Choroid plexus epithelial cell (primary cell): Measurements from ENCODE around the gene XAF1.
"Not testable (repeated sequence)": the region's sequence is repeated elsewhere in the genome, so short reads cannot be mapped to it uniquely, and the experiment has no call there.

Source experiments
- DNase-seq: peaks from one replicate; pipeline ENCODE4 v3.0.0-alpha.2; 2010; ENCODE audit warnings: low read depth
- H3K4me3 ChIP-seq: 2 replicates; pipeline ENCODE4 v1.5.1; 2011; ENCODE audit warnings: low read depth, mild to moderate bottlenecking, control low read depth, low read length, moderate library complexity
- CTCF ChIP-seq: conservative IDR thresholded peaks from 2 replicates; pipeline ENCODE4 v1.5.1; 2011; ENCODE audit warnings: low read depth, mild to moderate bottlenecking, control low read depth, inconsistent platforms, low read length, moderate library complexity

The XAF1 gene

GRCh38 chr17:6799738-6800137 lies 43.9 kb downstream of the XAF1 start:
- DNase-seq, result no peak
- no peak for TF ChIP-seq CTCF
- no peak overlapping the region for H3K4me3 ChIP-seq

- TF ChIP-seq CTCF, result no peak
- DNase-seq, result no peak
- H3K4me3 ChIP-seq, result no peak overlapping the region
Measured at GRCh38 chr17:6800422-6801027, 44.7 kb downstream of the XAF1 start.

GRCh38 chr17:6811510-6811909 lies 55.7 kb downstream of the XAF1 start:
- no peak for TF ChIP-seq CTCF
- no peak overlapping the region for H3K4me3 ChIP-seq
- no peak for DNase-seq

GRCh38 chr17:6812295-6812694 lies 56.4 kb downstream of the XAF1 start:
- no peak for DNase-seq
- H3K4me3 ChIP-seq, result no peak overlapping the region
- TF ChIP-seq CTCF, result no peak

- no peak for TF ChIP-seq CTCF
- DNase-seq, result no peak
- no peak overlapping the region for H3K4me3 ChIP-seq
Measured at GRCh38 chr17:6815775-6816174, 59.9 kb downstream of the XAF1 start.

- not testable (repeated sequence) for H3K4me3 ChIP-seq, DNase-seq
Measured at GRCh38 chr17:6816368-6816767, 60.5 kb downstream of the XAF1 start.

- H3K4me3 ChIP-seq, result no peak overlapping the region
- TF ChIP-seq CTCF, result no peak
- no peak for DNase-seq
Measured at GRCh38 chr17:6818938-6819337, 63.1 kb downstream of the XAF1 start.
